Brain microvascular endothelial cell (primary cell): ENCODE data around the gene MTRR.

Source experiments
- DNase-seq: peaks from one replicate; pipeline ENCODE4 v3.0.0-alpha.2; 2020
- H3K27ac ChIP-seq: fragments of 250-450 bp; sonication (Bioruptor Pico); 2 replicates; pipeline ENCODE4 v1.5.1; 2020; ENCODE audit warnings: mild to moderate bottlenecking, moderate library complexity
- H3K27me3 ChIP-seq: fragments of 250-450 bp; sonication (Bioruptor Pico); replicated peaks from 2 replicates; pipeline ENCODE4 v1.5.1; 2020; ENCODE audit warnings: mild to moderate bottlenecking
- H3K36me3 ChIP-seq: fragments of 250-450 bp; sonication (Bioruptor Pico); replicated peaks from 2 replicates; pipeline ENCODE4 v1.5.1; 2020; ENCODE audit warnings: mild to moderate bottlenecking
- H3K4me3 ChIP-seq: 2 replicates; pipeline ENCODE4 v1.5.1; 2011; ENCODE audit warnings: low read depth, mild to moderate bottlenecking, control low read depth, low read length, moderate library complexity
- in situ Hi-C: cut with HindIII; loops from 2 replicates; pipeline ENCODE4 v1.10.0; 2017; ENCODE audit warnings: low sequenced_read_pairs, low pct_ligation_motif_present
- TF ChIP-seq, protein P1 (sequence below): IDR thresholded peaks from 2 replicates; pipeline ENCODE4 v1.5.1; 2011; ENCODE audit warnings: low read depth, mild to moderate bottlenecking, moderate library complexity, low read length, control low read depth, inconsistent platforms; ENCODE audit errors: missing control alignments

The MTRR gene

DNA sequence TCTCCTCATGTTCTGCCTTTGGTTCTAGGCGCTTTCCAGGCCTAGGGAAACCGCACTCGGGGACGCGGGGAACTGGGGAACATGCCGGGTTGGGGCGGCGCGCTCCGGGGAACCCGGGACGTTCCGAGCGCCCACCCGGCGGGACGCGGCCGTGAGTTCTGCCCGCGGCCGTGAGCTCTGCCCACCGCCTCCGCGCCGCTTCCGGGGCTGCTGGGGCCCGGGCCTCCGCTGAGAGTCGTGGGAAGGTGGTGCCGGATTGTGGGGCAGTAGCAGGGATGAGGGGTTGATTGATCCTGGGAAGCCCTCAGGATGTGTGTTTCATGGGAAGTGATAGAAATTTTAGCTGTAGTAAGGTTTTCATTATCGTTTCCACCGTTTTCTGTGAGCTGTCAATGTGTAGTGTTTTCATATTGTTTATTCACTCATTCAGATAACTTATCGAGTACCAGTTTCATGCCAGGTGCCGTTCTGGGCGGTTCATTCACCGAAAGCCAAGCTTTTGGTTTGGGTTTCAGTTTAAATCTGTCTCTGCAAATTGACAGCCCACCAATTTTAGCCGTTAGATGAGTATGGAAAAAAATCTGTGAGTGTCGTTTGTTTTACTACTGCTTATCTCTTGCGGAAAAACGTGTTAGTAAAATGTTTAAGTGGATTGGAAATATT is 657 bp downstream of the MTRR start:
- H3K27me3 ChIP-seq, result no peaks in the 10 kb centered on the region
- no peak for DNase-seq
- peak overlapping the region; percentile 86 for H3K4me3 ChIP-seq
- peak overlapping the region; percentile 79 for H3K27ac ChIP-seq
- no peaks in the 10 kb centered on the region for H3K36me3 ChIP-seq
- in situ Hi-C loops, result no loop called here
- TF ChIP-seq, protein P1, sequence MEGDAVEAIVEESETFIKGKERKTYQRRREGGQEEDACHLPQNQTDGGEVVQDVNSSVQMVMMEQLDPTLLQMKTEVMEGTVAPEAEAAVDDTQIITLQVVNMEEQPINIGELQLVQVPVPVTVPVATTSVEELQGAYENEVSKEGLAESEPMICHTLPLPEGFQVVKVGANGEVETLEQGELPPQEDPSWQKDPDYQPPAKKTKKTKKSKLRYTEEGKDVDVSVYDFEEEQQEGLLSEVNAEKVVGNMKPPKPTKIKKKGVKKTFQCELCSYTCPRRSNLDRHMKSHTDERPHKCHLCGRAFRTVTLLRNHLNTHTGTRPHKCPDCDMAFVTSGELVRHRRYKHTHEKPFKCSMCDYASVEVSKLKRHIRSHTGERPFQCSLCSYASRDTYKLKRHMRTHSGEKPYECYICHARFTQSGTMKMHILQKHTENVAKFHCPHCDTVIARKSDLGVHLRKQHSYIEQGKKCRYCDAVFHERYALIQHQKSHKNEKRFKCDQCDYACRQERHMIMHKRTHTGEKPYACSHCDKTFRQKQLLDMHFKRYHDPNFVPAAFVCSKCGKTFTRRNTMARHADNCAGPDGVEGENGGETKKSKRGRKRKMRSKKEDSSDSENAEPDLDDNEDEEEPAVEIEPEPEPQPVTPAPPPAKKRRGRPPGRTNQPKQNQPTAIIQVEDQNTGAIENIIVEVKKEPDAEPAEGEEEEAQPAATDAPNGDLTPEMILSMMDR, result no peak

- TF ChIP-seq, protein P1, result no peak
- no peak for DNase-seq
- in situ Hi-C loops, result no loop called here
- Histone ChIP-seq H3K4me3 (no peak overlapping the region), H3K27ac (no peak overlapping the region), H3K27me3 (no peaks in the 10 kb centered on the region), H3K36me3 (peaks cover 14% of the 10 kb centered on the region)
Observed at GRCh38 chr5:7871653-7872052, 2.7 kb downstream of the MTRR start.

DNA sequence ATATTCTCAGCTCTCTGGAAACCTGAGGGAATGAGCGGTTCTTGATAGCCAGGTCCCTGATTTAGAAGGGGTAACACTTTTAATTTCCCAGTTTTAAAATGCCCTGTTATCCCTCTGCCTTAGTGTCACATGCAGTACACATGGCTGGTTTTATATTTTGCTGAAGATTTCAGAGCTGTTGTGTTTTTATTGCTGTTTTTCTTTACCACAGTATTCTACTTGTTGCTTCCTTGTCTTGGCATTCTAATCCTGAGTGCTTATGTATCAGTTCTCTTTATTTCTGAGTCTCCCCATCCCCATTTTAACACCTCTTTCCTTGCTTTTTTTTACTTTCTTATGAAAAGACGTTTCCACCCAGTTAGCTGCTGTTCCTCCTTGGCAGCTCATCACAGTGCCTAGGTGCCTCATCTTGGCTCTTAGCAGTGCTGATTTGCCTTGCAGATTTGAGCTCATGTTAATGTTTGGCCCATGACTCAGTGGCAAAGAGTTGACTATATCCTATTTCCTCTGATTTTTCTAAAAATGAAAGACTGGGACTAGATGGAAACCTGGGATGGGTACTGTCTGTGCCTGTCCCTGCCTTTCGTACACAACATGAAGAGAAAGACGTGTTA is 3.7 kb downstream of the MTRR start:
- Histone ChIP-seq H3K27me3 (no peaks in the 10 kb centered on the region), H3K4me3 (no peak overlapping the region), H3K27ac (no peak overlapping the region), H3K36me3 (peaks cover 14% of the 10 kb centered on the region)
- in situ Hi-C loops, result no loop called here
- TF ChIP-seq, protein P1, result no peak
- no peak for DNase-seq

DNA sequence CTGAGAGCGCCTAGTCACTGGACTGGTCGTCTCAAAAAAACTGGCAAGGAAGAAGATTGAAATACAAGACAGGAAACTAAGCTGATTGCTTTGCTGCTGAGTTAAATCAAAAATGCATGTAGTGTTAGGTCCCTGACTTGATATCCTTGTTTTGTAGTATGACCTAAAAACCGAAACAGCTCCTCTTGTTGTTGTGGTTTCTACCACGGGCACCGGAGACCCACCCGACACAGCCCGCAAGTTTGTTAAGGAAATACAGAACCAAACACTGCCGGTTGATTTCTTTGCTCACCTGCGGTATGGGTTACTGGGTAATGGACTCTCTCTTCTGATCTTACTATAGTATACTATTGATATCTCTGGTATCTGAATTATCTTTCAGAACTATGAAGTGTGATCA is 4.3 kb downstream of the MTRR start:
- Histone ChIP-seq H3K27me3 (no peaks in the 10 kb centered on the region), H3K36me3 (peaks cover 14% of the 10 kb centered on the region), H3K4me3 (no peak overlapping the region), H3K27ac (no peak overlapping the region)
- in situ Hi-C loops, result no loop called here
- TF ChIP-seq, protein P1, result no peak
- no peak for DNase-seq

- no peak for DNase-seq
- Histone ChIP-seq H3K4me3 (no peak overlapping the region), H3K36me3 (peaks cover 15% of the 10 kb centered on the region), H3K27ac (no peak overlapping the region), H3K27me3 (no peaks in the 10 kb centered on the region)
- in situ Hi-C loops, result no loop called here
- TF ChIP-seq, protein P1, result no peak
Observed at GRCh38 chr5:7874639-7875038, 5.7 kb downstream of the MTRR start.
